ENCODE data around the gene SERF2.
"Not testable (repeated sequence)": the region's sequence is repeated elsewhere in the genome, so short reads cannot be mapped to it uniquely, and the experiment has no call there.

DNA sequence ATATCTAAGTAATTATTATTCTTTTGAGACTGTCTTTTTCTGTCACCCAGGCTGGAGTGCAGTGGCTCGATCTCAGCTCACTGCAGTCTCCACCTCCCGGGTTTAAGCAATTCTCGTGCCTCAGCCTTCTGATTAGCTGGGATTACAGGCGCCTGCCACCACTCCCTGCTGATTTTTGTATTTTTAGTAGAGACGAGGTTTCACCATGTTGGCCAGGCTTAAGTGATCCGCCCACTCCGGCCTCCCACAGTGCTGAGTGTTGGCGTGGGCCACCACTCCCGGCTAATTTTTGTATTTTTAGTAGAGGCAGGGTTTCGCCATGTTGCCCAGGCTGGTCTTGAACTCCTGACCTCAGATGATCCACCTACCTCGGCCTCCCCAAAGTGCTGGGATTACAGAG lies 33.2 kb downstream of the SERF2 start:
- TF ChIP-seq, protein P1, sequence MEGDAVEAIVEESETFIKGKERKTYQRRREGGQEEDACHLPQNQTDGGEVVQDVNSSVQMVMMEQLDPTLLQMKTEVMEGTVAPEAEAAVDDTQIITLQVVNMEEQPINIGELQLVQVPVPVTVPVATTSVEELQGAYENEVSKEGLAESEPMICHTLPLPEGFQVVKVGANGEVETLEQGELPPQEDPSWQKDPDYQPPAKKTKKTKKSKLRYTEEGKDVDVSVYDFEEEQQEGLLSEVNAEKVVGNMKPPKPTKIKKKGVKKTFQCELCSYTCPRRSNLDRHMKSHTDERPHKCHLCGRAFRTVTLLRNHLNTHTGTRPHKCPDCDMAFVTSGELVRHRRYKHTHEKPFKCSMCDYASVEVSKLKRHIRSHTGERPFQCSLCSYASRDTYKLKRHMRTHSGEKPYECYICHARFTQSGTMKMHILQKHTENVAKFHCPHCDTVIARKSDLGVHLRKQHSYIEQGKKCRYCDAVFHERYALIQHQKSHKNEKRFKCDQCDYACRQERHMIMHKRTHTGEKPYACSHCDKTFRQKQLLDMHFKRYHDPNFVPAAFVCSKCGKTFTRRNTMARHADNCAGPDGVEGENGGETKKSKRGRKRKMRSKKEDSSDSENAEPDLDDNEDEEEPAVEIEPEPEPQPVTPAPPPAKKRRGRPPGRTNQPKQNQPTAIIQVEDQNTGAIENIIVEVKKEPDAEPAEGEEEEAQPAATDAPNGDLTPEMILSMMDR (IDR thresholded peaks at IDR 0.05), result not testable (repeated sequence)
- not testable (repeated sequence) for TF ChIP-seq POLR2A (IDR thresholded peaks at IDR 0.05)
